ENCODE results near the gene WDR1.

The WDR1 gene

DNA sequence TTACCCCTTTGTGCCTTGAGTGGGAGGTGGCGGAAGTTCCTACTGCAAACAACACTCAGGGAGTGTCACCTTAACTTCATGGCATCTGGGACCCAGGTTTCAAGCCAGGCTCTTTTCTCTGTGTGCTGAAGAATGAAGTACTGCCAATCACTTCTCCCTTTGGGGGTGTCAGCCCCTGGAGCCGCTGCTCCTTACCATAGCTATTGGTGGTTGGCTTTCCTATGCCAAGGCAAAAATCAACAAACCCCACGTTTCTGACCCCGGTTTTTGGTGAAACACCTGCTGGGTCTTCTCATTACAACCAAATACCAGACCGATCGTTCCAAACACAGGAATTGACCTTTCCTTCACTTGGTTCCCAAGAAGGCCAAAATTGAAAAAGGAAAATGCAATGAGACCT, 75.6 kb downstream of the WDR1 start:
- no peak for DNase-seq

DNA sequence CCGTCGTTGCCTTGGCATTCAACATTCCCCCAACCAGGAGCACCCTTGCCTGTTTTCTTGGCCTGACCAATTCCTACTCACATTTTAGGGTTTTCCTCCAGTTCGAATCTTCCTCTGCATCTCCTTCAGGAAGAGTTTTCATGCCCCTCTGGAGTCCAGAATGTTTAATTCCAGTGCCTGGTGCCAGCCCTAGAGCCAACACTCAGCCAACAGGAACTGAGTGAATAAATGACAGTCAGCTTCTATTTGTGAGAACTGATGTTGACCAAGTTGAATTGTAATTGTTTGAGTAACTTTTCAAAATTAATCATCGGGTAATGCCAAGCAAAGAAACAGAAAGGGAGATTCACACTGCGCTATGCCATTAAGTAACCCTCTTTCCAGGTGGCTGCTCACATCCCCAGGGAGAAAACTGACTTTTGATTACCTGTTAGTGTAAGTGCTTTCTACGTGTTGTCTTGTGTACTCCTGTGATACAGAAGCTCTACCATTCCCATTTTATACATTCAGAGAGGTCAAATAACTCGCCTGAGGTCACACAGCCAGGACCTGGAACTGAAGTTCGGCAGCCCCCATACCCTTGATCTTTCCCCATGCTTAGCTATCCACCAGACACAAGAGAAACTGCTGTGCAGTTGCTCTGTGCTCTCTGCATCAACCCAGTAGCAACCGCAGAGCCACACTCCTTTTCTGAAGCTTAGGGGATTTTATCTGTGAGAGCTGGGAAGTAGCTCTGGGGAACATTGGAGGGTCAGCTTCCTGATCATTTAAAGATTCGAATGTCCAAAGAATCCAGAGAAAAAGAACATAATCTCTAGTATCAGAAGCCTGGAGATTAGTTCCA, 76.3 kb downstream of the WDR1 start:
- DNase-seq: no peak

- no peak for DNase-seq
These were observed 79.7 kb downstream of the WDR1 start for GRCh38 chr4:10036807-10037342.

- no peak for DNase-seq
These were observed 81.5 kb downstream of the WDR1 start for GRCh38 chr4:10035130-10035529.

- DNase-seq: no peak
These were observed 81.9 kb downstream of the WDR1 start for GRCh38 chr4:10034612-10035104.

DNA sequence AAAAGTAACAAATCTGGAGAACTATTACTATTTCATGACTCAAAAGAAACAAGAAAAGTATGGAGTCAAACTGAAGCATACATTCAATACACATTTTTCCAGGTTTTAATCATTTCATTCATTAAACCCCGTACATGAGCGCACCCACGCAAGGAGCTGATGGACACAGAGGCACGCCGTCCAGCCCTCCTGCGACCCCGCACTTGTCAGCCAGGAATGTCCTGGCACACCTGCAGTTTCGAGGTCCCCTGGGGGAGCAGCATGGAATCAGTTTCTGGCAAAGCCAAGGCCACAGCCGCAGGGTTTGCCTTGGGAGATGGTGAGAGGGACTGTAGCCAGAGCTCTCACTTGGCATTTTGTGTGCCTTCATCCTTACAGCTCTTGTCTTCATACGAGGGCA, 82.5 kb downstream of the WDR1 start:
- no peak for DNase-seq

DNA sequence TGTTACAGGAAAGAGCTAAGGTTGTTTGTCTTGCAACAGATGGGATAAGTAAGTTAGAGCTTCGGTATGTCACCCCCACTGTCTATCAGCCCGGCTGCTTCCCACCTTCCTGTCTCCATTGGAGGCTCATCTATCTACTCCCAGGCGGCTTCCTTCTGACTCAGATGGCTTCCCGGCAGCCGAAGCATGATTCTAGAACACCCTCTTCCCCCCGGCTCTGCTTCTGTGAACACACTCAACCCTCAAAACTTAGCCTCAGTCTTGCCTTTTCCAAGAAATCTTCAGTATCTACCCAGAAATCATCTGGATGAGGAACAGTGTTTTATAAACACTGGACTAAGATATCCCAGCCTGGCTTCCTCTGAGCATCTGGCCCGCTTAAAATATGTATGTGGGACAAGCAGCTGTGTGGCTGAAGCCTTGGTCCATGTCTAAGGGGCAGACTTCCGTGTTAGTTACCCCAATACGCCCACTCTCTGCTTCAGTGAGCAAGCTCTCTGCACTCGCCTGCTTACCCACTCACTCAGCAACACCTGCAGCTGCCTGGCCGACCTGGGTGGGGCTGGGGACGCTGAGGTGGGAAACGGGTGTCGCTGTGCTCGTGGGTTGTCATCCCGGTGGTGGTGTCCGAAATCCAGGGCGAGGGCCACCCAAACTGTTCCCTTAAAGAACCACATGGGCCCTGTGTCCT, 83.3 kb downstream of the WDR1 start:
- no peak for DNase-seq

DNA sequence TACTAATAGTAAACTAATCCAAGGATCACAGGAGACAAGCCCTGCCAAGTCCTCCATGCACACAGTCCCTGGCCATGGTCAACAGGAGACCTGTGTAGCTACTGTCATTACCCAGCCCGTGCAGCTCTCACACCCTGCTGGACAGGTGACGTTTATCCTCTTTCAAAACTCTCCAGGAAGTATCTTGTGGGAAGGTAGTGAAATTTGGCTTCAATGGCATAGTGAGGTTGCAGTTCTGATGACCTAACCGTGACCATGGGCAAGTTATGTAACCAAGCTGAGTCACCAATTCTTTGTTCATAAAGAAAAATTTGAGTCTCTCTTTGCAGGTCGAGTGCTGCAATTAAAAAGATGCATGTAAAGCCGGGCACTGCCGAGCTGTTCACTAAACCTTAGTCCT, 84.0 kb downstream of the WDR1 start:
- no peak for DNase-seq

GRCh38 chr4:10031668-10032590, 84.7 kb downstream of the WDR1 start:
- no peak for DNase-seq

GRCh38 chr4:10030972-10031667, 85.5 kb downstream of the WDR1 start:
- DNase-seq: no peak

GRCh38 chr4:10029403-10029802, 87.2 kb downstream of the WDR1 start:
- no peak for DNase-seq

DNA sequence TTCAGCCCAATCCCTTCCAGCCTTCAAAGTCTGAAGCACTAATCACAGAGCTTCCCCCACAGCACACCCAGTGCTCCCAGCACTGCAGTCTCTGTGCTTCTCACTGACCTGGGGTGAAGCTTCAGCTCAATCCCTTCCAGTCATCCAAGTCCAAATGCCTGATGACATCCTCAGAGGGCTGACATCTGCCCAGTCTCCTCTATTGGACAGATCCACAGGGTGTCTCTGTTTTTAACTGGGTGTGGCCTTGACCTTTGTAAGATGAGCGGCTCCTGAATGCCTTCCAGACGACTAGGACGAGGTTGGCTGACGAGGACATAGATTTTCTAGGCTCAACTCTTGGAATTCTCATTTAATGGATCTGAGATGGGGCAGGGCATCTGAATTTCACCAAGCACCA, 87.7 kb downstream of the WDR1 start:
- no peak for DNase-seq

DNA sequence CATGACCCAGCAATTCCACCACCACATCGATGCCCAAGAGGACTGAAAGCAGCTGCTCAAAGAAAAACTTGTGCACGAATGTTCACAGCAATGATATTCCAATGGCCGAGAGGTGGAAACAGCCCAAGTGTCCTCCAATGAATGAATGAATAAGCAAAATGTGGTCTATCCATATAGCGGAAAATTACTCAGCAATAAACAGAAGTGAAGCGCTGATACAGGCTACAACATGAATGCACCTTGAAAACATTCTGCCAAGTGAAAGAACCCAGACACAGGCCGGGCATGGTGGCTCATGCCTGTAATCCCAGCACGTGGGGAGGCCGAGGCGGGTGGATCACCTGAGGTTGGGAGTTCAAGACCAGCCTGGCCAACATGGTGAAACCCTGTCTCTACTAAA, 90.1 kb downstream of the WDR1 start:
- no peak for DNase-seq

- no peak for DNase-seq
These were observed 91.3 kb downstream of the WDR1 start for GRCh38 chr4:10025230-10025806.

All from right kidney (tissue), 1 donor.